Esophagus muscularis mucosa (tissue), 4 donors: Measurements from ENCODE around the gene ATRNL1.

ENCODE experiments used
- CTCF ChIP-seq, 3 experiments: fragments of 200-600 bp in 2 of 3; fragments of 450-650 bp in 1 of 3; sonication (generic) in 2 of 3; IDR thresholded peaks; one replicate each; pipeline ENCODE4 v1.5.1; 2017 to 2019; ENCODE audit warnings: antibody characterized with exemption in 3 of 3, mild to moderate bottlenecking in 2 of 3, moderate library complexity in 1 of 3
- EP300 ChIP-seq: sonication (generic); formaldehyde crosslinking; IDR thresholded peaks from one replicate; pipeline ENCODE4 v1.6.1; 2017; ENCODE audit warnings: antibody characterized with exemption
- POLR2A ChIP-seq: fragments of 450-650 bp; IDR thresholded peaks from one replicate; pipeline ENCODE4 v1.6.1; 2017; ENCODE audit warnings: antibody characterized with exemption, moderate library complexity, mild to moderate bottlenecking, low read depth
- POLR2AphosphoS5 ChIP-seq, 2 donors: sonication (generic); formaldehyde crosslinking; IDR thresholded peaks; one replicate each; pipeline ENCODE4 v1.6.1; 2017; ENCODE audit warnings: antibody characterized with exemption in 2 of 2

DNA sequence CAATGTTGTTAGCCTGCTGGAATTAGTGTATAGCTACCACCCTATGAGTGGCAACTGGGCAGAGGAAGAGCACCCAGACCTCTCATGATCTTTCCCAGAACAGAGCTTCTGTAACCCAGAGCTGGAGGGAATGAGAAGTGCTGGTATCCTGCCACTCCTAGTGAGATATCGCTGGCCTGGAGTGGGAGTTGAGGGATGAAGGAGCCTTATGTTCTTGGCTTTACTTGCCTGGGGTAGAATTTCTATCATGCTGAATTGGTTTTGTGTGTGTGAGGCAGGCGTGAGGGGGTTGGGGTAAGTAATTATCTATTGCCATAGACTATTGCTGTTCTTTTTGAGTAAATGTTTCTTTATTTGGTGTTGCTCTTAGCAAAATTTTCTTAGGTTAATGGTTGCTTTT is 146.6 kb downstream of the ATRNL1 start:
- TF ChIP-seq CTCF (IDR thresholded peaks at IDR 0.05) = no peak
- no peak for TF ChIP-seq POLR2A
- TF ChIP-seq EP300 = no peak
- TF ChIP-seq POLR2AphosphoS5 (IDR thresholded peaks at IDR 0.05) = no peak
